ENCODE data around the gene LGR4. TPM values are rescaled to one million over a fixed set of nuclear protein-coding genes. Genes with fewer than 3 reads are reported as not detected.

LGR4 gene
- total and polyA plus RNA-seq, 3 donors from 2014 or later, result 33.0 to 120 (median 95.9) TPM

DNA sequence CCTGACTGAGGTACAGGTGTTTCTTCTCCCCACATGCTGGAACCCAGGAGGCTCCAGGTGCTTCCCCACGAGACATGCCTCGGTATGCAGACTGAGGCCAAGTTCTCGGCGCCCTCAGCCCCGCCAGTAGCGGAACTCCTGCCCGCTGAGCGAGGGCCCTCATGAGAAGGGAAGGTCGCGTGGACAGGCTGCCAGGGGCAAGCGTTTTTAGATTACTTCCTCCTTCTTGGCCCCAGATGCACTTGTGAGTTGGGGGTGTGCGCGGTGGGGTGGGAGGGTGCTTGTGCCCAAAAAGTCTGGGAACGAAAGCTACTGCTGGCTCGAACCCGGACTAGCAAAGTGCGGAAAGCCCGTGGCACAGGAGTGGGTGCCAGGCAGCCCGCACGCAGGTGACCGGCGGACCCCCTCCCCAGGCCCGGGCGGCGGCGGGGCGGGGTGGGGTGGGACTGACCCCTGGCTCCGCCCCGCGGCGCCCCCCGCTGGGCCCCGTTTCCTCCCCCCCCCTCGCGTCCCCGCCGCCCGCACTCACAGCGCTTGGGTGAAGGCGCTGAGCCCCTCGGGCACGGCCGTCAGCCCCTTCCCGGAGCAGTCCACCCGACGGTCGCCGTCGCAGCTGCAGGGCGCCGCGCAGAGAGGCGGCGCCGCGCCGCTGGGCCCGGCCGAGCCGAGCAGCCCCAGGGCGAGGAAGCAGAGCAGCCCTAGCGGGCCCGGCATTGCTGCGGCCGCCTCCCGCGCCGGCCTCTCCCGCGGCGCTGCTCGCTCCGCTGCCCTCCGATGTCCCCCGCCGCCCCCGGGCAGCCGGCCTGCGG, 797 bp downstream of the LGR4 start:
- peak; percentile 32 for DNase-seq
- WGBS, 2 donors, result 0 to 1% methylated on average over 5 to 47 of the region's 79 CpGs
- intact Hi-C loops (cut with DNase I; ENCODE audit: low total_unique reads), result no loop called here
- TF ChIP-seq, protein P1, sequence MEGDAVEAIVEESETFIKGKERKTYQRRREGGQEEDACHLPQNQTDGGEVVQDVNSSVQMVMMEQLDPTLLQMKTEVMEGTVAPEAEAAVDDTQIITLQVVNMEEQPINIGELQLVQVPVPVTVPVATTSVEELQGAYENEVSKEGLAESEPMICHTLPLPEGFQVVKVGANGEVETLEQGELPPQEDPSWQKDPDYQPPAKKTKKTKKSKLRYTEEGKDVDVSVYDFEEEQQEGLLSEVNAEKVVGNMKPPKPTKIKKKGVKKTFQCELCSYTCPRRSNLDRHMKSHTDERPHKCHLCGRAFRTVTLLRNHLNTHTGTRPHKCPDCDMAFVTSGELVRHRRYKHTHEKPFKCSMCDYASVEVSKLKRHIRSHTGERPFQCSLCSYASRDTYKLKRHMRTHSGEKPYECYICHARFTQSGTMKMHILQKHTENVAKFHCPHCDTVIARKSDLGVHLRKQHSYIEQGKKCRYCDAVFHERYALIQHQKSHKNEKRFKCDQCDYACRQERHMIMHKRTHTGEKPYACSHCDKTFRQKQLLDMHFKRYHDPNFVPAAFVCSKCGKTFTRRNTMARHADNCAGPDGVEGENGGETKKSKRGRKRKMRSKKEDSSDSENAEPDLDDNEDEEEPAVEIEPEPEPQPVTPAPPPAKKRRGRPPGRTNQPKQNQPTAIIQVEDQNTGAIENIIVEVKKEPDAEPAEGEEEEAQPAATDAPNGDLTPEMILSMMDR (IDR thresholded peaks at IDR 0.05), result no peak
- no peak for TF ChIP-seq POLR2A (IDR thresholded peaks at IDR 0.05)
- H3K9me3 ChIP-seq, result no peaks in the 10 kb centered on the region
- H3K4me3 ChIP-seq, result peak overlapping the region; percentile 83 to 88
- H3K36me3 ChIP-seq (ENCODE audit: low read depth, missing control alignments), result no peaks in the 10 kb centered on the region
- peak overlapping the region; percentile 82 to 95 for H3K27ac ChIP-seq
- no peaks in the 10 kb centered on the region for H3K27me3 ChIP-seq
- peaks cover 17% of the 10 kb centered on the region for H3K4me1 ChIP-seq

DNA sequence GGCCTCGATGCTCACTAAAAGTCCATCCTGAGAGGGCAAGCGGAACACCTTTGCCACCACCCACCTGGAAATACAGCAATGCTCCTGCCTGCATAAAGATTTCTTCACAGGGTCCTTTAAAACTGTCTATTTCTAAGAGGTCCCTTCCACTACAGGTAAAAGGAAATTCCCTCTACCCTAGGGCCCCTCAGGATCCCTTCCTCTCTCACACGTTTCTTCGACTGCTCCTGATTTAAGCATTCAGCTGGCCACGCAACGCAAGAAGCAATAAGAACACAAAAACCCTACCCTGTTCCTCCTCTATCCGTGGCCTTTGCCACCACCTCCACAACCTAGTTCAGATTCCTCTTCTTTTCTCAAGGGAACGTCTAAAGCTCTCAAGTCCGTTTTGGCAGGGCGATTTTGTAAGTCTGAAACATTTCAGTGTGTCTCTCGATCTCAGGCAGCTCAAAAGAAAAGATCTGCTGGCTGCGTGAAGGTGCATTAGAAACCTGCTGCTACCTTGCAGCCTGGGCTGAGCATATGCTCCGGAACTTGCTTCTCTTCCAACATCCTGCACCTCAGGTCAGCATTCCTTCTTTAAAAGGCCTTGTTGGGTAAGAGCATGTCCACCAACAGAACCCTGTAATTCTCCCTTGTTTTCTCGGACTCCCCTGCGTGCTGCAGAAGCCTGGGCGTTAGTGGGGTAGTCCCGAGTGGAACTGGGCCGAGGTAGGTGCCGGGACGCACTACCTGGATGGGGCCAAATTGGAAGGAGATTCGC, 1.6 kb downstream of the LGR4 start:
- Histone ChIP-seq H3K4me3 (peak overlapping the region; percentile 83 to 88), H3K4me1 (peaks cover 17% of the 10 kb centered on the region), H3K27me3 (no peaks in the 10 kb centered on the region), H3K9me3 (no peaks in the 10 kb centered on the region), H3K27ac (peak overlapping the region; percentile 82 to 95), H3K36me3 (ENCODE audit: low read depth, missing control alignments) (no peaks in the 10 kb centered on the region)
- TF ChIP-seq, protein P1 (IDR thresholded peaks at IDR 0.05), result no peak
- TF ChIP-seq POLR2A (IDR thresholded peaks at IDR 0.05), result no peak
- WGBS, 2 donors, result 9 to 20% methylated on average over 21 of the region's 21 CpGs
- intact Hi-C loops (cut with DNase I; ENCODE audit: low total_unique reads), result no loop called here
- DNase-seq, result peak; percentile 28

DNA sequence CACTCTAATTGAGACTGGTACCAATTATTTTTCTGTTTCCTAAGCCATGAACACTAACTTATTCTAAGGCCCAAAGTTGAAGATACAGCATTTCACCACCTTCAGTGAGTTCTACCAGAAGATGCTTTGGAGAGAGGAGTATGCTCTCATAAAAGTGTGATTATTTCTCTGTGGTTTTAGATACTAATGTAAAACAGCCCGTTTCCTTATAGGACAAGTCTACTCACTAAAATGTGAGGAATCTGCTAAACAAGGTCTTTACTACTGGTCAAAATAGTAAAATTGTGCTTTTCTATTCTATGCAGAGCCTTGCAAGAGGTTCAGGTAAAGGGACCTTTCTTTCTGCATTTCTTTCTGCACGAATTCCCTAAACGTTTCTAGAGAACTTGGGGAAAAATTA, 2.4 kb downstream of the LGR4 start:
- TF ChIP-seq, protein P1 (IDR thresholded peaks at IDR 0.05), result no peak
- TF ChIP-seq POLR2A (IDR thresholded peaks at IDR 0.05), result no peak
- no peaks in the 10 kb centered on the region for H3K36me3 ChIP-seq (ENCODE audit: low read depth, missing control alignments)
- no peaks in the 10 kb centered on the region for H3K27me3 ChIP-seq
- intact Hi-C loops (cut with DNase I; ENCODE audit: low total_unique reads), result no loop called here
- peaks cover 17% of the 10 kb centered on the region for H3K4me1 ChIP-seq
- 33 to 53% methylated on average over 3 of the region's 3 CpGs for WGBS, 2 donors
- no peak for DNase-seq
- no peaks in the 10 kb centered on the region for H3K9me3 ChIP-seq
- peak overlapping the region in 1 of 2 donors; percentile 5 for H3K27ac ChIP-seq
- H3K4me3 ChIP-seq, result peak overlapping the region in 1 of 2 donors; percentile 83

DNA sequence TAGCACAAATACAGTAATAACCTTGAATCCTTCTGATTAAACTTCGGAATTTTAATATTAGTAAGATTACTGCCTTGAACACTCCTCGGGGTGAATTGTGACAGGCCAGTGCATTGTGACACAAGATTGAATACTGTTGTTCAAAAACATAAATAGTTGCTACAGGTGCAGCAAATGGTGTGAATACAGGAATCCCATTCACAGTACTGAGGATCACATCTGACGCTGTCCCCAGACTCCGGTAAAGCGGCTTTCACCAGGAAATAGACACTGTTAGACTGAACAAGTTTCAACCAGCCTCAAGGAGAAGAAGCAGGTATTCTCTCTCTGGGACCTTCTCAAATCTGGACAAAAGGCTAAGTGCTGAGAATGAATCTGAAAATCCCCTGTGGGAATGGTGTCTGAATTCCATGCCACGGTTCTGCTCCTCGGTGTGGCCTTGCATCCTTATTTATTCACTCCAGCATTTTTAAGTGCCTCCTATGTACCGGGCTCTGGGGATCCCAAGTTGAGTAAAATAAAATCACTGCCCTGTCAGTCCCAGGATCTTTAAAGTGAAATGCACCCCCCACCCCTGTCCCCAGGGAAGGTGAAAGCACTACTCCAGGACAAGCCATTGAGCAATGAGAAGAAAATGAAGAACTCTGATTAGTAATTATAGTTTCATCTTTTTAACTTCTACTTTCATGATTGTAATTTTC, 3.4 kb downstream of the LGR4 start:
- intact Hi-C loops (cut with DNase I; ENCODE audit: low total_unique reads), result no loop called here
- peak overlapping the region in 1 of 2 donors; percentile 83 for H3K4me3 ChIP-seq
- H3K27ac ChIP-seq, result peak overlapping the region in 1 of 2 donors; percentile 55

More for the DNA sequence above, 3.4 kb downstream of the LGR4 start:
- H3K27me3 ChIP-seq, result no peaks in the 10 kb centered on the region
- WGBS, 2 donors, result 52 to 74% methylated on average over 8 of the region's 8 CpGs
- H3K36me3 ChIP-seq (ENCODE audit: low read depth, missing control alignments), result no peaks in the 10 kb centered on the region
- no peak for TF ChIP-seq POLR2A (IDR thresholded peaks at IDR 0.05)
- TF ChIP-seq, protein P1 (IDR thresholded peaks at IDR 0.05), result no peak
- H3K4me1 ChIP-seq, result peaks cover 17% of the 10 kb centered on the region
- no peak for DNase-seq
- no peaks in the 10 kb centered on the region for H3K9me3 ChIP-seq

All from testis (tissue), 3 donors.